HG02571 (cell line): ENCODE measurements around the gene NSRP1.
"Not testable (repeated sequence)": the region's sequence is repeated elsewhere in the genome, so short reads cannot be mapped to it uniquely, and the experiment has no call there.

Experiments used
- ATAC-seq: cut with Tn5 transposase; IDR thresholded peaks from one replicate; pipeline ENCODE4 v1.9.1; 2021; ENCODE audit warnings: mild to moderate bottlenecking, moderate library complexity; ENCODE audit not compliant: unreplicated experiment

NSRP1 gene

GRCh38 chr17:30118635-30119034, 2.0 kb downstream of the NSRP1 start:
- not testable (repeated sequence) for ATAC-seq

GRCh38 chr17:30124273-30124796, 7.7 kb downstream of the NSRP1 start:
- ATAC-seq: no peak

GRCh38 chr17:30130121-30130520, 13.5 kb downstream of the NSRP1 start:
- no peak for ATAC-seq

- no peak for ATAC-seq
These were observed 16.0 kb downstream of the NSRP1 start for GRCh38 chr17:30132615-30133014.

GRCh38 chr17:30133197-30133596, 16.6 kb downstream of the NSRP1 start:
- ATAC-seq: no peak

- ATAC-seq: no peak
These were observed 17.9 kb downstream of the NSRP1 start for GRCh38 chr17:30134551-30134950.

- no peak for ATAC-seq
These were observed 20.5 kb downstream of the NSRP1 start for GRCh38 chr17:30137158-30137557.

GRCh38 chr17:30147860-30148259, 31.2 kb downstream of the NSRP1 start:
- ATAC-seq: not testable (repeated sequence)

- ATAC-seq: no peak
These were observed 31.8 kb downstream of the NSRP1 start for GRCh38 chr17:30148376-30148775.

GRCh38 chr17:30151471-30151870, 34.9 kb downstream of the NSRP1 start:
- no peak for ATAC-seq

- ATAC-seq: no peak
These were observed 36.8 kb downstream of the NSRP1 start for GRCh38 chr17:30153463-30153862.

- ATAC-seq: no peak
These were observed 38.8 kb downstream of the NSRP1 start for GRCh38 chr17:30155389-30155788.

GRCh38 chr17:30158896-30159625, 42.4 kb downstream of the NSRP1 start:
- no peak for ATAC-seq

- ATAC-seq: no peak
These were observed 44.0 kb downstream of the NSRP1 start for GRCh38 chr17:30160419-30161172.

GRCh38 chr17:30161601-30162000, 45.0 kb downstream of the NSRP1 start:
- no peak for ATAC-seq

- ATAC-seq: no peak
These were observed 47.9 kb downstream of the NSRP1 start for GRCh38 chr17:30164531-30164930.

- no peak for ATAC-seq
These were observed 48.5 kb downstream of the NSRP1 start for GRCh38 chr17:30165147-30165546.

GRCh38 chr17:30165960-30166359, 49.3 kb downstream of the NSRP1 start:
- ATAC-seq: no peak

GRCh38 chr17:30170415-30170987, 53.9 kb downstream of the NSRP1 start:
- no peak for ATAC-seq

GRCh38 chr17:30172560-30172959, 55.9 kb downstream of the NSRP1 start:
- no peak for ATAC-seq

- ATAC-seq: no peak
These were observed 57.0 kb downstream of the NSRP1 start for GRCh38 chr17:30173649-30174048.

- no peak for ATAC-seq
These were observed 57.9 kb downstream of the NSRP1 start for GRCh38 chr17:30174556-30174955.
